ENCODE measurements around the gene MRGPRF. TPM values are rescaled to one million over a fixed set of nuclear protein-coding genes. Genes with fewer than 3 reads are reported as not detected.

Gene MRGPRF
- total and polyA plus RNA-seq, 10 donors: 2.2 to 21.2 (median 9.7) TPM

DNA sequence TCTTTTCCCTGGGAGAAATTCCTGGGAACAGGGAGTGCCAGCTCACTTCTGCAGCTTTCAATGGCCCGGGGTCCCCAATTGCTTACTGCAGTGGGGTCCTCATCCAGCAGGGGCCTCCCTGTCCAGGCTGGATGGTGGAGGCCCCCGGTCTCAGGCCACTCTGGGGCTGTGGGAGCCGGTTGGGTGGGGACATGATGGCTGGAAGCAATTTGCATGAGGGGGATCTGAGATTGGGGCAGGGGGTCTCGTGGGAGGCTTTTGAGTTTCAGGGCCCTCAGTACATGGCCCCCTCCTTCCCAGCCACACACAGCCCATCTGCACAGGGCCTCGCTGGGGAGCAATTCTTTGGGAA is 57.5 kb downstream of the MRGPRF start:
- peaks cover 0 to 51% (median 0%) of the 10 kb centered on the region in 7 donors for H3K27me3 ChIP-seq (replicated peaks in 1 of 7)
- H3K9me3 ChIP-seq: peaks cover 0 to 7% (median 0%) of the 10 kb centered on the region in 8 donors
- no peaks in the 10 kb centered on the region for H3K36me3 ChIP-seq
- WGBS, 5 donors: 12 to 20% (median 16%) methylated on average over 1 to 5 of the region's 5 CpGs; no CpG with 5 or more reads in 1 of the 5 donors
- peak overlapping the region in 1 of 8 donors; percentile 10 for H3K27ac ChIP-seq
- no peak for TF ChIP-seq POLR2A (IDR thresholded peaks at IDR 0.05)
- no peak for TF ChIP-seq POLR2AphosphoS5 (IDR thresholded peaks at IDR 0.05)
- TF ChIP-seq CTCF (IDR thresholded peaks at IDR 0.05 in 8 of 11, conservative IDR thresholded peaks at IDR 0.05 in 3 of 11): no peak
- H3K4me1 ChIP-seq: peaks cover 4 to 18% (median 13%) of the 10 kb centered on the region in 6 donors
- DNase-seq: no peak
- peak overlapping the region in 1 of 8 donors; percentile 23 for H3K4me3 ChIP-seq
- intact Hi-C loops (cut with DNase I; ENCODE audit: low total_unique reads): no loop called here

DNA sequence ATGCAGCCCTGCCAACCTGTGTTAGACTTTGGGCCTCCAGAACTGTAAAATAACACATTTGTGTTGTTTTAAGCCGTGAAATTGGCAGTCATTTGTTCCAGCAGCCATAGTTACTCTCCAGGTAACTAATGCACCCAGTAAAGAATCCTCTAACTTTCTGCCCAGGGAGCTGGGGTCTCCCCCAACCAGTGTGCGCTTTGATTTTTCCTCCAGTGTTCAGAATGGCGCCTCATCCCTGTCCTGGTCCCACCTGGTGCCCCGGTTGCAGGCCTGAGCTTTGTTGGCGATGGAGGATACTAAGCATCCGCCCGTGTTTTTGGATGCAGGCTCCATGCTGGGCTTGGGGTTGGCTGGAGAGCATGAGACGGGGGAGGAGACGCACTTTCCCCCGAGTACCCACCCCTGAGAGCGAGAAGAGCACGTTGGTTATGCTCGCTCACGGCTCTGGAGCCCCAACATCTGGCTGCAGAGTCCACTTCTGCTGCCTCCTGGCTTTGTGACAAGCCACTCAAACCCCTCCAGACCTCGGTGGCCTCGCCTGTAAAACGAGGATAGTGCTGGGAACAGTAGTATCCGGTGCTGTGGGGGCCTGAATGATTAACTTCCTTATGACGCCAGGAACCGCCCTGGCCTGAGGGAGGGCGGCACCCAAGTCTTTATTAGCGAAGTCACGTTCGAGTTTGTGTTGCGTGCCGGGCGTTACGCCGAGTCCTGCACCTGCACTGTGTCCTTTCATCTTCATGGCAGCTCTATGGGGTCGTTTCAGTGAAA is 58.0 kb downstream of the MRGPRF start:
- TF ChIP-seq POLR2AphosphoS5 (IDR thresholded peaks at IDR 0.05) (peak; percentile 39 to 76 (median 74)), POLR2A (IDR thresholded peaks at IDR 0.05) (no peak), CTCF (IDR thresholded peaks at IDR 0.05 in 8 of 11, conservative IDR thresholded peaks at IDR 0.05 in 3 of 11) (no peak)
- H3K4me1 ChIP-seq: peaks cover 4 to 18% (median 13%) of the 10 kb centered on the region in 6 donors
- H3K36me3 ChIP-seq: no peaks in the 10 kb centered on the region
- peak overlapping the region in 1 of 8 donors; percentile 23 for H3K4me3 ChIP-seq
- peaks cover 0 to 7% (median 0%) of the 10 kb centered on the region in 8 donors for H3K9me3 ChIP-seq
- 28 to 49% (median 30%) methylated on average over 16 to 30 of the region's 30 CpGs for WGBS, 5 donors
- H3K27ac ChIP-seq: peak overlapping the region in 1 of 8 donors; percentile 10
- peaks cover 0 to 56% (median 0%) of the 10 kb centered on the region in 7 donors for H3K27me3 ChIP-seq (replicated peaks in 1 of 7)
- DNase-seq: peak; percentile 83
- intact Hi-C loops (cut with DNase I; ENCODE audit: low total_unique reads): no loop called here

Other genes with a start within 250 kb of the MRGPRF start
- gene CPT1A, start 171.3 kb downstream of the MRGPRF start, total RNA-seq: 100 to 1,000 TPM in 1 of 7 donors, 10 to 100 TPM in 6; 43.3 to 118 (median 73.1) TPM
- gene CPT1A, start 171.3 kb downstream of the MRGPRF start, polyA plus RNA-seq: 10 to 100 TPM in 2 of 3 donors, 1 to 10 TPM in 1; 6.7 to 18.0 (median 11.0) TPM
- gene MRPL21, start 109.4 kb downstream of the MRGPRF start, total RNA-seq: 10 to 100 TPM; 11.2 to 37.4 (median 32.9) TPM
- gene MRPL21, start 109.4 kb downstream of the MRGPRF start, polyA plus RNA-seq: 10 to 100 TPM; 50.5 to 81.0 (median 62.2) TPM
- gene IGHMBP2, start 109.4 kb downstream of the MRGPRF start, total RNA-seq: 10 to 100 TPM; 15.6 to 31.6 (median 25.3) TPM
- gene IGHMBP2, start 109.4 kb downstream of the MRGPRF start, polyA plus RNA-seq: 10 to 100 TPM in 2 of 3 donors, 1 to 10 TPM in 1; 8.2 to 24.1 (median 21.7) TPM
- gene MRGPRD, start 32.3 kb downstream of the MRGPRF start, total RNA-seq: not detected
- not detected for gene MRGPRD, start 32.3 kb downstream of the MRGPRF start, polyA plus RNA-seq
- 10 to 100 TPM; 12.4 to 30.4 (median 27.0) TPM for gene TPCN2, start 35.7 kb upstream of the MRGPRF start, total RNA-seq
- 10 to 100 TPM in 1 of 3 donors, 1 to 10 TPM in 2; 3.6 to 12.2 (median 8.5) TPM for gene TPCN2, start 35.7 kb upstream of the MRGPRF start, polyA plus RNA-seq
- gene SMIM38, start 142.7 kb upstream of the MRGPRF start, total RNA-seq: 1 to 10 TPM in 4 of 7 donors, under 1 TPM in 3; 0.44 to 2.0 (median 1.1) TPM
- under 1 TPM; 0.02 to 0.29 (median 0.05) TPM for gene SMIM38, start 142.7 kb upstream of the MRGPRF start, polyA plus RNA-seq

All from spleen (tissue), 11 donors.